ENCODE data around the gene UAP1. TPM values are rescaled to one million over a fixed set of nuclear protein-coding genes. Genes with fewer than 3 reads are reported as not detected.

UAP1 gene
- total RNA-seq, 1 experiment from 2014 or later: 26.9 TPM

DNA sequence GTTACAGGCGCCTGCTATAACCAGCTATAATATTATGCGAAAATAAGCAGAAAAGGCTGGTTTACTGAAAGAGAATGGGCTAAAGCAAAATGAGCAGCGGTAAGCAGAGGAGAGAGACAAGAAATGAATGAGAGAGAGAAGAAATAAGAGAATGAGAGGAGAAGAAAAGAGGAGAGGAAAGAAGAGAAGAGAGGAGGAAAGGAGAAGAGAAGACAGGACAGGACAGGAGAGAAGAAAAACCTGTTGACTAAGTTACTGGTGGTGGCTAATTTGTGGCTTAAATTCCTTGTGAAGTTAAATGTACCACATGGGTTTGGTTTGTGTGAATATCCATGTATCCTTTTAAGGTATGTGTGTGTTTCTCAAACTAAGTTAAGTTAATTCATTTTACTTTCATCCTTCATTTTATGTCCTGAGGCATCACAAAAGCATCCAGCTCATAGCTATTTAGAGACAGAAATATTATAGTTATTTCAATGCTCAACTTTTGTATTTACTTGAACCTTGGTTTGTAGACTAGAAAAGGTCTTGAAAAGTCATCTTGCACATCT, 67.6 kb downstream of the UAP1 start:
- no peak overlapping the region for H2BK5ac ChIP-seq (ENCODE audit: insufficient read length, low read length)
- no peaks in the 10 kb centered on the region for H4K20me1 ChIP-seq (ENCODE audit: control insufficient read depth, insufficient read depth, insufficient read length)
- no peaks in the 10 kb centered on the region for H3K27me3 ChIP-seq (ENCODE audit: insufficient read depth, low read length)
- peaks cover 4% of the 10 kb centered on the region; the same call in 1 of the 2 replicates for H3K4me1 ChIP-seq (ENCODE audit: insufficient read depth, low read length)
- no peak overlapping the region for H3T11ph ChIP-seq (ENCODE audit: low read length)
- no peak overlapping the region for H3K14ac ChIP-seq (ENCODE audit: insufficient read depth, low read length)
- H3K9ac ChIP-seq (ENCODE audit: extremely low read depth, insufficient read length, low read length): no peak overlapping the region
- H3K4me1 Mint-ChIP-seq: peaks cover 9 to 20% of the 10 kb centered on the region in 2 experiments
- H2BK120ac ChIP-seq (ENCODE audit: low read depth, low read length, poor library complexity, severe bottlenecking): no peak overlapping the region
- H3K27ac ChIP-seq (ENCODE audit: insufficient read length, low read depth, low read length): no peak overlapping the region
- no peaks in the 10 kb centered on the region for H3K9me3 ChIP-seq (ENCODE audit: control insufficient read depth, low read depth, low read length)
- no peak overlapping the region for H3K4ac ChIP-seq (ENCODE audit: low read depth, low read length)
- H3K23ac ChIP-seq (ENCODE audit: insufficient read length, low read depth, low read length): no peak overlapping the region
- H4K8ac ChIP-seq (replicated peaks; ENCODE audit: insufficient read length, low read depth, low read length): no peak overlapping the region
- H3K27ac Mint-ChIP-seq: no peak overlapping the region
- no peak overlapping the region for H4K5ac ChIP-seq (ENCODE audit: insufficient read length, low read depth, low read length)
- no peak overlapping the region for H2AK5ac ChIP-seq (ENCODE audit: insufficient read length, low read length)
- no peaks in the 10 kb centered on the region for H3K23me2 ChIP-seq (ENCODE audit: insufficient read length, low read depth, low read length, poor library complexity, severe bottlenecking)
- no peaks in the 10 kb centered on the region for H3K79me2 ChIP-seq (ENCODE audit: insufficient read depth, low read length)
- H4K91ac ChIP-seq (ENCODE audit: insufficient read length, low read depth, low read length): no peak overlapping the region
- H3K56ac ChIP-seq (ENCODE audit: insufficient read length, low read depth, low read length): no peak overlapping the region
- no peak overlapping the region for H2BK20ac ChIP-seq (ENCODE audit: low read depth, low read length, poor library complexity, severe bottlenecking)
- no peak for DNase-seq
- H3K4me3 Mint-ChIP-seq: no peak overlapping the region
- no peaks in the 10 kb centered on the region for H3K36me3 Mint-ChIP-seq (ENCODE audit: insufficient read depth in 1 of 3, low read depth in 3 of 3)
- peaks cover 2% of the 10 kb centered on the region; the same call in 1 of the 2 replicates for H3K27me3 Mint-ChIP-seq (ENCODE audit: low read depth)
- 100% methylated on average over 1 of the region's 3 CpGs for WGBS (ENCODE audit: extremely low coverage, insufficient read length, low lambda C conversion rate)
- H3K79me1 ChIP-seq (ENCODE audit: insufficient read depth, low read depth, low read length, poor library complexity, severe bottlenecking): no peaks in the 10 kb centered on the region
- no peak overlapping the region for H2BK12ac ChIP-seq (ENCODE audit: insufficient read length, low read depth, low read length)
- H3K9me3 Mint-ChIP-seq: no peaks in the 10 kb centered on the region
- H3K4me2 ChIP-seq (ENCODE audit: insufficient read depth, insufficient read length, low read length): no peak overlapping the region
- no peak overlapping the region for H2AFZ ChIP-seq (ENCODE audit: low read length)
- H3K18ac ChIP-seq (ENCODE audit: insufficient read length, low read depth, low read length): no peak overlapping the region
- TF ChIP-seq, protein P1, sequence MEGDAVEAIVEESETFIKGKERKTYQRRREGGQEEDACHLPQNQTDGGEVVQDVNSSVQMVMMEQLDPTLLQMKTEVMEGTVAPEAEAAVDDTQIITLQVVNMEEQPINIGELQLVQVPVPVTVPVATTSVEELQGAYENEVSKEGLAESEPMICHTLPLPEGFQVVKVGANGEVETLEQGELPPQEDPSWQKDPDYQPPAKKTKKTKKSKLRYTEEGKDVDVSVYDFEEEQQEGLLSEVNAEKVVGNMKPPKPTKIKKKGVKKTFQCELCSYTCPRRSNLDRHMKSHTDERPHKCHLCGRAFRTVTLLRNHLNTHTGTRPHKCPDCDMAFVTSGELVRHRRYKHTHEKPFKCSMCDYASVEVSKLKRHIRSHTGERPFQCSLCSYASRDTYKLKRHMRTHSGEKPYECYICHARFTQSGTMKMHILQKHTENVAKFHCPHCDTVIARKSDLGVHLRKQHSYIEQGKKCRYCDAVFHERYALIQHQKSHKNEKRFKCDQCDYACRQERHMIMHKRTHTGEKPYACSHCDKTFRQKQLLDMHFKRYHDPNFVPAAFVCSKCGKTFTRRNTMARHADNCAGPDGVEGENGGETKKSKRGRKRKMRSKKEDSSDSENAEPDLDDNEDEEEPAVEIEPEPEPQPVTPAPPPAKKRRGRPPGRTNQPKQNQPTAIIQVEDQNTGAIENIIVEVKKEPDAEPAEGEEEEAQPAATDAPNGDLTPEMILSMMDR (conservative IDR thresholded peaks at IDR 0.05): no peak
- no peak overlapping the region for H2BK15ac ChIP-seq (ENCODE audit: low read depth, low read length)

All from H9 (cell line).